GM12892 (cell line): ENCODE measurements around the gene RNF10. TPM values are rescaled to one million over a fixed set of nuclear protein-coding genes. Genes with fewer than 3 reads are reported as not detected.
"Not testable (repeated sequence)": the region's sequence is repeated elsewhere in the genome, so short reads cannot be mapped to it uniquely, and the experiment has no call there.

Source experiments
- DNase-seq: peaks from one replicate; pipeline ENCODE4 v3.0.0; 2011; ENCODE audit not compliant: insufficient read length
- FAIRE-seq: peaks from 2 replicates; lab custom pipeline; 2011; peaks lifted over from hg19 to GRCh38; lab: Jason Lieb, UNC
- POLR2A ChIP-seq: IDR thresholded peaks from 2 replicates; pipeline ENCODE4 v1.6.1; 2011; ENCODE audit warnings: low read depth, low read length, control low read depth
- POLR2AphosphoS5 ChIP-seq: IDR thresholded peaks from 2 replicates; pipeline ENCODE4 v1.6.1; 2011; ENCODE audit warnings: low read depth, low read length, control low read depth
- TAF1 ChIP-seq: IDR thresholded peaks from 2 replicates; pipeline ENCODE4 v1.6.1; 2011; ENCODE audit warnings: low read depth, mild to moderate bottlenecking, control low read depth, low read length, borderline replicate concordance
- polyA plus RNA-seq: library from polyadenylated mRNA; unstranded; fragments of >200 nt; gene quantifications from one replicate; pipeline ENCODE4 v1.2.1, GENCODE V29; 2012; ENCODE audit warnings: missing spikeins, inconsistent platforms; ENCODE audit not compliant: missing spikeins

The RNF10 gene
- 83.8 TPM for polyA plus RNA-seq

- TF ChIP-seq TAF1 (no peak), POLR2A (peak; percentile 97), POLR2AphosphoS5 (peak; percentile 94)
- DNase-seq (peak; percentile 82), FAIRE-seq (peak; percentile 75)
These were observed at the start of gene RNF10 for GRCh38 chr12:120534203-120534702. Gene RNF10, plus strand, starts transcription at chr12:120534356. Its CDS starts 456 bp downstream, at chr12:120534812.

- no peak for FAIRE-seq
- TF ChIP-seq POLR2AphosphoS5 (no peak), POLR2A (no peak), TAF1 (no peak)
These were observed 47.9 kb upstream of the RNF10 start for GRCh38 chr12:120485961-120486881.

GRCh38 chr12:120487552-120487951 is 46.6 kb upstream of the RNF10 start:
- FAIRE-seq, DNase-seq: not testable (repeated sequence)

More at GRCh38 chr12:120485961-120486881, 47.9 kb upstream of the RNF10 start:
- no peak for DNase-seq

- FAIRE-seq (no peak), DNase-seq (no peak)
- TF ChIP-seq POLR2A (no peak), TAF1 (no peak), POLR2AphosphoS5 (no peak)
These were observed 46.0 kb upstream of the RNF10 start for GRCh38 chr12:120488057-120488640.

GRCh38 chr12:120489018-120489417 is 45.1 kb upstream of the RNF10 start:
- DNase-seq (no peak), FAIRE-seq (no peak)
- TF ChIP-seq TAF1 (no peak), POLR2A (no peak), POLR2AphosphoS5 (no peak)

- DNase-seq (no peak), FAIRE-seq (no peak)
- no peak for TF ChIP-seq TAF1
- TF ChIP-seq POLR2A, result no peak
- TF ChIP-seq POLR2AphosphoS5, result no peak
These were observed 43.8 kb upstream of the RNF10 start for GRCh38 chr12:120490325-120490724.

GRCh38 chr12:120490833-120491512 is 43.2 kb upstream of the RNF10 start:
- FAIRE-seq (no peak), DNase-seq (no peak)
- TF ChIP-seq TAF1 (no peak), POLR2A (no peak), POLR2AphosphoS5 (no peak)

- no peak for TF ChIP-seq POLR2A
- no peak for TF ChIP-seq TAF1
- no peak for TF ChIP-seq POLR2AphosphoS5
- FAIRE-seq (no peak), DNase-seq (no peak)
These were observed 38.9 kb upstream of the RNF10 start for GRCh38 chr12:120495186-120495730.

GRCh38 chr12:120495731-120496412 is 38.3 kb upstream of the RNF10 start, which contains the start of gene DYNLL1:
Gene DYNLL1, plus strand, starts transcription at chr12:120496113. Its CDS starts 309 bp downstream, at chr12:120496422.
- DNase-seq (peak; percentile 89), FAIRE-seq (peak; percentile 98)
- TF ChIP-seq POLR2AphosphoS5 (peak; percentile 96), TAF1 (peak; percentile 82), POLR2A (peak; percentile 99)
